ENCODE results near the gene CHST11. TPM values are rescaled to one million over a fixed set of nuclear protein-coding genes. Genes with fewer than 3 reads are reported as not detected.

The CHST11 gene
- total RNA-seq, 2 donors from 2014 or later, result 4.6 to 14.5 TPM

GRCh38 chr12:104747955-104748354 lies 291.2 kb downstream of the CHST11 start:
- ATAC-seq, result no peak
- H3K4me1 ChIP-seq, result no peaks in the 10 kb centered on the region
- H3K9me3 ChIP-seq, result no peaks in the 10 kb centered on the region
- intact Hi-C loops (cut with DNase I), result no loop called here
- no peak overlapping the region for H3K4me3 ChIP-seq
- H3K27ac ChIP-seq, result no peak overlapping the region
- H3K27me3 ChIP-seq, result no peaks in the 10 kb centered on the region
- WGBS, 2 donors, result 77 to 84% methylated on average over 8 of the region's 8 CpGs
- H3K36me3 ChIP-seq (replicated peaks in 1 of 2; ENCODE audit: insufficient read depth in 1 of 2, low read depth in 2 of 2), result no peaks in the 10 kb centered on the region
- DNase-seq, result no peak
- no peak for TF ChIP-seq POLR2A (IDR thresholded peaks at IDR 0.05)
- TF ChIP-seq, protein P1, sequence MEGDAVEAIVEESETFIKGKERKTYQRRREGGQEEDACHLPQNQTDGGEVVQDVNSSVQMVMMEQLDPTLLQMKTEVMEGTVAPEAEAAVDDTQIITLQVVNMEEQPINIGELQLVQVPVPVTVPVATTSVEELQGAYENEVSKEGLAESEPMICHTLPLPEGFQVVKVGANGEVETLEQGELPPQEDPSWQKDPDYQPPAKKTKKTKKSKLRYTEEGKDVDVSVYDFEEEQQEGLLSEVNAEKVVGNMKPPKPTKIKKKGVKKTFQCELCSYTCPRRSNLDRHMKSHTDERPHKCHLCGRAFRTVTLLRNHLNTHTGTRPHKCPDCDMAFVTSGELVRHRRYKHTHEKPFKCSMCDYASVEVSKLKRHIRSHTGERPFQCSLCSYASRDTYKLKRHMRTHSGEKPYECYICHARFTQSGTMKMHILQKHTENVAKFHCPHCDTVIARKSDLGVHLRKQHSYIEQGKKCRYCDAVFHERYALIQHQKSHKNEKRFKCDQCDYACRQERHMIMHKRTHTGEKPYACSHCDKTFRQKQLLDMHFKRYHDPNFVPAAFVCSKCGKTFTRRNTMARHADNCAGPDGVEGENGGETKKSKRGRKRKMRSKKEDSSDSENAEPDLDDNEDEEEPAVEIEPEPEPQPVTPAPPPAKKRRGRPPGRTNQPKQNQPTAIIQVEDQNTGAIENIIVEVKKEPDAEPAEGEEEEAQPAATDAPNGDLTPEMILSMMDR (IDR thresholded peaks at IDR 0.05), result no peak

DNA sequence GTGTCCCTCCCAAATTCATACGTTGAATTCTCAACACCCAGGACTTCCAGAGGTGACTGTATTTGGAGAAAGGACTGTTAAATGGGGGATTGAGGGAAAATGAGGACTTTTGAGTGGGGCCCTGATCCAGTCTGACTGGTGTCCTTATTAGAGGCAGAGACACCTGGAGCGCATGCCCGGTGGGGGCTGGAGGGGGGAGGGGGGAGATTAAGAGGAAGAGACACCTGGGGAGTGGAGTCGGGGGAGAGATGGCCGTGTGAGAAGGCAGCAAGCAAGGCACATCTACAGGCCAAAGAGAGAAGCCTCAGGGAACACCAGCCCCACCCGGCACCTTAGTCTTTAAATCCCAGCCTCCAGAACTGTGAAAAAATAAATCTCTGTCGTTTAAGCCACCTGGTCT lies 291.6 kb downstream of the CHST11 start:
- no peak overlapping the region for H3K4me3 ChIP-seq
- no peak overlapping the region for H3K27ac ChIP-seq
- DNase-seq, result no peak
- no peaks in the 10 kb centered on the region for H3K9me3 ChIP-seq
- intact Hi-C loops (cut with DNase I), result no loop called here
- no peaks in the 10 kb centered on the region for H3K27me3 ChIP-seq
- WGBS, 2 donors, result 61 to 78% methylated on average over 7 of the region's 7 CpGs
- H3K36me3 ChIP-seq (replicated peaks in 1 of 2; ENCODE audit: insufficient read depth in 1 of 2, low read depth in 2 of 2), result no peaks in the 10 kb centered on the region
- no peak for TF ChIP-seq POLR2A (IDR thresholded peaks at IDR 0.05)
- TF ChIP-seq, protein P1 (IDR thresholded peaks at IDR 0.05), result no peak
- no peaks in the 10 kb centered on the region for H3K4me1 ChIP-seq
- ATAC-seq, result no peak

DNA sequence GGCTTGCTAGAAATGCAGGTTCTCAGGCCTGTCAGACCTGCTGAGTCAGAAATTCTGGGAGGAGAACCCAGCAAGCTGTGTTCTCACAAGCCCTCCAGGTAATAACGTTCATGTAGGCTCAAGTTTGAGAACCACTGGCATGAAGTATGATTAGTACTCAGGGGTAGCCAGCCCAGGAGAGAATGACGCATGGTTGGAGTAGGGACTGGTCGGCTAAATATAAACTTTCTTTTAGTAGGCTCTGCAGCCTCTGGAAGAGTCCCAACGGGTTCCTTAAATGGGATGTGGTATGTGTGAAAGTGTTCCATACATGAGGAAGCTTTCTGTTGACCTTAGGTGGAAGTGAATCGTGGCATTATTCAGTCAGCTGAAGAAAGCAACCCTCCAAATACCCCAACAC lies 292.0 kb downstream of the CHST11 start:
- TF ChIP-seq, protein P1 (IDR thresholded peaks at IDR 0.05), result no peak
- no peak for TF ChIP-seq POLR2A (IDR thresholded peaks at IDR 0.05)
- no peaks in the 10 kb centered on the region for H3K27me3 ChIP-seq
- intact Hi-C loops (cut with DNase I), result no loop called here
- H3K27ac ChIP-seq, result no peak overlapping the region
- no peaks in the 10 kb centered on the region for H3K4me1 ChIP-seq
- WGBS, 2 donors, result 68 to 80% methylated on average over 5 of the region's 5 CpGs
- H3K9me3 ChIP-seq, result no peaks in the 10 kb centered on the region
- no peaks in the 10 kb centered on the region for H3K36me3 ChIP-seq (replicated peaks in 1 of 2; ENCODE audit: insufficient read depth in 1 of 2, low read depth in 2 of 2)
- peak in 1 of 4 donors; percentile 37 for DNase-seq
- no peak for ATAC-seq
- H3K4me3 ChIP-seq, result no peak overlapping the region

GRCh38 chr12:104749545-104749944 lies 292.8 kb downstream of the CHST11 start:
- 74 to 82% methylated on average over 4 of the region's 4 CpGs for WGBS, 2 donors

GRCh38 chr12:104750061-104750460 lies 293.3 kb downstream of the CHST11 start:
- 67 to 78% methylated on average over 5 of the region's 5 CpGs for whole genome bisulfite sequencing, 2 donors
- Histone ChIP-seq H3K27ac (no peak overlapping the region), H3K36me3 (replicated peaks in 1 of 2; ENCODE audit: insufficient read depth in 1 of 2, low read depth in 2 of 2) (no peaks in the 10 kb centered on the region), H3K27me3 (no peaks in the 10 kb centered on the region), H3K9me3 (no peaks in the 10 kb centered on the region), H3K4me3 (no peak overlapping the region), H3K4me1 (no peaks in the 10 kb centered on the region)
- ATAC-seq (peak; percentile 42), DNase-seq (peak in 1 of 4 donors; percentile 57)
- TF ChIP-seq, protein P1 (IDR thresholded peaks at IDR 0.05), result no peak
- TF ChIP-seq POLR2A (IDR thresholded peaks at IDR 0.05), result no peak
- intact Hi-C loops (cut with DNase I), result no loop called here

More at GRCh38 chr12:104749545-104749944, 292.8 kb downstream of the CHST11 start:
- Histone ChIP-seq H3K9me3 (no peaks in the 10 kb centered on the region), H3K27me3 (no peaks in the 10 kb centered on the region), H3K36me3 (replicated peaks in 1 of 2; ENCODE audit: insufficient read depth in 1 of 2, low read depth in 2 of 2) (no peaks in the 10 kb centered on the region), H3K27ac (no peak overlapping the region), H3K4me3 (no peak overlapping the region), H3K4me1 (no peaks in the 10 kb centered on the region)
- ATAC-seq, result no peak
- no peak for DNase-seq
- TF ChIP-seq POLR2A (IDR thresholded peaks at IDR 0.05), result no peak
- TF ChIP-seq, protein P1 (IDR thresholded peaks at IDR 0.05), result no peak
- intact Hi-C loops (cut with DNase I), result no loop called here
